ENCODE data around the gene OSTF1. TPM values are rescaled to one million over a fixed set of nuclear protein-coding genes. Genes with fewer than 3 reads are reported as not detected.

OSTF1 gene
- total and polyA plus RNA-seq, 2 experiments from 2014 or later, result 15.6 to 24.0 TPM

GRCh38 chr9:75149841-75150241 is 61.5 kb downstream of the OSTF1 start (continued):
- TF ChIP-seq ZNF462 (CRISPR knock-in tag; IDR thresholded peaks at IDR 0.05), result no peak
- no peak for TF ChIP-seq STAT1 (IDR thresholded peaks at IDR 0.05; ENCODE audit: unreplicated experiment)
- TF ChIP-seq CREB1 (CRISPR knock-in tag; IDR thresholded peaks at IDR 0.05; ENCODE audit: low read depth), result no peak
- TF ChIP-seq REST (IDR thresholded peaks at IDR 0.05; ENCODE audit: unreplicated experiment), result no peak
- TF ChIP-seq POLR2AphosphoS5 (IDR thresholded peaks at IDR 0.05; ENCODE audit: low read depth), result no peak
- TF ChIP-seq CTCF (conservative IDR thresholded peaks at IDR 0.05; ENCODE audit: low read depth in 2 of 2), result no peak
